ENCODE results near the gene SEMA3A.

DNA sequence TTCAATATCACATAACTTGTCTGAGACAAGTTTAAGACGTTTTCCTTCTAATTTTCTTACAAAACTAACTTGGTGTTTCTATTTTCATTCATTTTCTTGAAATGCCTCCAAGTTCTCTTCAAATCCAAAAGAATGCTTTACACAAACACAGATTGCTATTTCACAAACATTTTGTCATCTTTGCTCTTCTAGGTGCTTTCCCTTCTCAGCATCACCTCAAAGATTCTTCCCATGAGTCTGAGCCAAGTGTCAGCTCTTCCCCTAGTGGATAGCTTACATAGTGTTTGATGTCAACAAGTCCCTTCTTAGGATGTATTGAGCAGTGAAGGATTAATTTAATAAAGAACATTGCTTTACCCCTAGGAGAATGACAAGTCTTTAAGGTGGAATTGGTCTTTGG, 38.1 kb upstream of the SEMA3A start:
- TF ChIP-seq, protein P1, sequence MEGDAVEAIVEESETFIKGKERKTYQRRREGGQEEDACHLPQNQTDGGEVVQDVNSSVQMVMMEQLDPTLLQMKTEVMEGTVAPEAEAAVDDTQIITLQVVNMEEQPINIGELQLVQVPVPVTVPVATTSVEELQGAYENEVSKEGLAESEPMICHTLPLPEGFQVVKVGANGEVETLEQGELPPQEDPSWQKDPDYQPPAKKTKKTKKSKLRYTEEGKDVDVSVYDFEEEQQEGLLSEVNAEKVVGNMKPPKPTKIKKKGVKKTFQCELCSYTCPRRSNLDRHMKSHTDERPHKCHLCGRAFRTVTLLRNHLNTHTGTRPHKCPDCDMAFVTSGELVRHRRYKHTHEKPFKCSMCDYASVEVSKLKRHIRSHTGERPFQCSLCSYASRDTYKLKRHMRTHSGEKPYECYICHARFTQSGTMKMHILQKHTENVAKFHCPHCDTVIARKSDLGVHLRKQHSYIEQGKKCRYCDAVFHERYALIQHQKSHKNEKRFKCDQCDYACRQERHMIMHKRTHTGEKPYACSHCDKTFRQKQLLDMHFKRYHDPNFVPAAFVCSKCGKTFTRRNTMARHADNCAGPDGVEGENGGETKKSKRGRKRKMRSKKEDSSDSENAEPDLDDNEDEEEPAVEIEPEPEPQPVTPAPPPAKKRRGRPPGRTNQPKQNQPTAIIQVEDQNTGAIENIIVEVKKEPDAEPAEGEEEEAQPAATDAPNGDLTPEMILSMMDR (IDR thresholded peaks at IDR 0.05) = no peak
- TF ChIP-seq POLR2A (IDR thresholded peaks at IDR 0.05) = no peak

Data from heart left ventricle (tissue), 13 donors.